HepG2 (cell line): ENCODE measurements around the gene VILL. TPM values are rescaled to one million over a fixed set of nuclear protein-coding genes. Genes with fewer than 3 reads are reported as not detected.
A peak's percentile ranks its signal among the peaks of the same experiment; 100 is the strongest.

ENCODE experiments used
- CBX1 ChIP-seq: IDR thresholded peaks from one replicate; pipeline ENCODE4 v1.6.1; 2016; ENCODE audit warnings: antibody characterized with exemption, low read depth
- DPF2 ChIP-seq: sonication (generic); formaldehyde crosslinking; IDR thresholded peaks from 2 replicates; pipeline ENCODE4 v1.4.0; 2020; ENCODE audit warnings: mild to moderate bottlenecking, low read depth, missing genetic modification reagents, borderline replicate concordance
- HDAC2 ChIP-seq: sonication (generic); formaldehyde crosslinking; IDR thresholded peaks from 2 replicates; pipeline ENCODE4 v1.4.0; 2020; ENCODE audit warnings: missing genetic modification reagents
- HNF1B ChIP-seq: sonication (generic); formaldehyde crosslinking; IDR thresholded peaks from 2 replicates; pipeline ENCODE4 v1.5.1; 2020; ENCODE audit warnings: mild to moderate bottlenecking, moderate library complexity, missing genetic modification reagents
- NFKB2 ChIP-seq: sonication (generic); formaldehyde crosslinking; IDR thresholded peaks from 2 replicates; pipeline ENCODE4 v1.4.0; 2020; ENCODE audit warnings: missing genetic modification reagents, borderline replicate concordance
- NONO ChIP-seq, 2 experiments: fragments of 450-650 bp in 1 of 2; sonication (generic) in 1 of 2; formaldehyde crosslinking in 1 of 2; IDR thresholded peaks in 1 of 2; conservative IDR thresholded peaks in 1 of 2; 2 replicates each; pipeline versions ENCODE4 v1.6.1 to v1.8.0; 2017 to 2022; ENCODE audit warnings: mild to moderate bottlenecking in 1 of 2, missing genetic modification reagents in 1 of 2, moderate library complexity in 1 of 2
- RARA ChIP-seq: IDR thresholded peaks from 2 replicates; pipeline ENCODE4 v1.6.1; 2016; ENCODE audit warnings: missing genetic modification reagents, missing compliant biosample characterization
- SALL1 ChIP-seq: sonication (generic); formaldehyde crosslinking; IDR thresholded peaks from 2 replicates; pipeline ENCODE4 v1.8.0; 2022; ENCODE audit warnings: mild to moderate bottlenecking, missing genetic modification reagents
- SALL2 ChIP-seq: sonication (generic); formaldehyde crosslinking; IDR thresholded peaks from 2 replicates; pipeline ENCODE4 v1.8.1; 2023; ENCODE audit warnings: mild to moderate bottlenecking, missing genetic modification reagents, inconsistent platforms
- STAG1 ChIP-seq: sonication (generic); formaldehyde crosslinking; IDR thresholded peaks from 2 replicates; pipeline ENCODE4 v1.4.0; 2020; ENCODE audit warnings: missing genetic modification reagents
- XRCC5 ChIP-seq: fragments of 200-400 bp; formaldehyde crosslinking; optimal IDR thresholded peaks from 2 replicates; pipeline ENCODE3; 2017; ENCODE audit warnings: mild to moderate bottlenecking, low read length
- ZFY ChIP-seq: sonication (generic); formaldehyde crosslinking; IDR thresholded peaks from 2 replicates; pipeline ENCODE4 v1.4.0; 2020; ENCODE audit warnings: missing genetic modification reagents
- ZMYM2 ChIP-seq: sonication (generic); formaldehyde crosslinking; IDR thresholded peaks from 2 replicates; pipeline ENCODE4 v1.8.0; 2022; ENCODE audit warnings: mild to moderate bottlenecking, missing genetic modification reagents
- ZMYM4 ChIP-seq: sonication (generic); formaldehyde crosslinking; IDR thresholded peaks from 2 replicates; pipeline ENCODE4 v1.8.1; 2023; ENCODE audit warnings: mild to moderate bottlenecking, missing genetic modification reagents
- ZNF331 ChIP-seq: sonication (generic); formaldehyde crosslinking; IDR thresholded peaks from 2 replicates; pipeline ENCODE4 v1.4.0; 2020; ENCODE audit warnings: missing genetic modification reagents
- ZNF431 ChIP-seq: sonication (generic); formaldehyde crosslinking; IDR thresholded peaks from 2 replicates; pipeline ENCODE4 v1.9.0; 2022; ENCODE audit warnings: missing genetic modification reagents, low read depth, mild to moderate bottlenecking, borderline replicate concordance
- ZNF512B ChIP-seq: sonication (generic); formaldehyde crosslinking; IDR thresholded peaks from 2 replicates; pipeline ENCODE4 v1.5.1; 2020; ENCODE audit warnings: missing genetic modification reagents, mild to moderate bottlenecking, borderline replicate concordance
- ZNF567 ChIP-seq: sonication (generic); formaldehyde crosslinking; IDR thresholded peaks from 2 replicates; pipeline ENCODE4 v1.8.1; 2023; ENCODE audit warnings: mild to moderate bottlenecking, missing genetic modification reagents, borderline replicate concordance
- ZNF572 ChIP-seq: sonication (generic); formaldehyde crosslinking; IDR thresholded peaks from 2 replicates; pipeline ENCODE4 v1.5.1; 2020; ENCODE audit warnings: mild to moderate bottlenecking, missing genetic modification reagents
- ZNF749 ChIP-seq: sonication (generic); formaldehyde crosslinking; IDR thresholded peaks from 2 replicates; pipeline ENCODE4 v1.8.0; 2022; ENCODE audit warnings: mild to moderate bottlenecking, missing genetic modification reagents, moderate library complexity, borderline replicate concordance
- ZNF75D ChIP-seq: sonication (generic); formaldehyde crosslinking; IDR thresholded peaks from 2 replicates; pipeline ENCODE4 v1.8.1; 2023; ENCODE audit warnings: missing genetic modification reagents, mild to moderate bottlenecking, borderline replicate concordance
- ZSCAN21 ChIP-seq: sonication (generic); formaldehyde crosslinking; IDR thresholded peaks from 2 replicates; pipeline ENCODE4 v1.8.0; 2022; ENCODE audit warnings: mild to moderate bottlenecking, missing genetic modification reagents, moderate library complexity, borderline replicate concordance
- polyA plus RNA-seq, 8 experiments: library from polyadenylated mRNA; depleted of rRNA in 3 of 8; stranded (reverse) in 7 of 8; unstranded in 1 of 8; fragments of >200 nt; fragmentation: Illumina TruSeq in 4 of 8; extraction: Trizol in 4 of 8; gene quantifications; 2 replicates each; pipeline versions ENCODE4 v1.2.1 to v1.2.3, GENCODE V29; 2011 to 2016; ENCODE audit warnings: low read depth in 4 of 8, missing spikeins in 1 of 8, mixed read lengths in 1 of 8; ENCODE audit not compliant: insufficient read depth in 1 of 8
- total RNA-seq, 5 experiments: library from RNA; depleted of rRNA; stranded (reverse); fragments of >200 nt; fragmentation: Illumina TruSeq; extraction: Trizol; gene quantifications; 2 replicates each; pipeline ENCODE4 v1.2.3, GENCODE V29; 2016; ENCODE audit warnings: low read depth in 1 of 5
- TF ChIP-seq, protein P1 (sequence below): sonication (generic); formaldehyde crosslinking; IDR thresholded peaks from 2 replicates; pipeline ENCODE4 v1.5.1; 2020; ENCODE audit warnings: mild to moderate bottlenecking, missing genetic modification reagents

The VILL gene
- total and polyA plus RNA-seq, 2 of the 13 experiments (the other 11 are each of a cell fraction or from before 2014, with no cell fraction given): 3.2 to 5.3 TPM

DNA sequence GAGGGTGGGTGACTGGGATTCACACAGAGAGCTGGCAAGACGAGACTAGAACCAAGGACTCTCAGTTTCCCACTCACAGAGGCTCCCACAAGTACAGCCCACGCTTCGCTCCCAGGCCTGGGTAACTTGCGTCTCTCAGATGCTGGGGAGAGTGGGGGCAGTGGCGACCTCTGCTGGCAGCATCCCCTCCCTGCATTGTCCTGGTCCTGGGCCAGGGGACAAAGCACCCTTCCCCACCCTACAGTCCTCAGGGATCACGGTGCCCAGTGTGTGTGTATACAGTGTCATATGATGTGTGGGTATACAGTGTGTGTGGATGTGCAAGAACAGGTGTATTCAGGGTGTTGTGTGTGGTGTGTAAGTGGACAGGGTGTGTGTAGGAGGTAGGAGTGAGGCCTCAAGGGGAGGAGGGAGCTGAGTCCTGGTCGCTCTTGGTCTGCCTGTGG, 12.8 kb downstream of the VILL start (continued):
- TF ChIP-seq HNF1B (CRISPR knock-in tag) (peak; percentile 87), NFKB2 (CRISPR knock-in tag) (0 out of 2 replicates have a peak, but pooled peaks have one; percentile 31), ZMYM2 (CRISPR knock-in tag) (no peak), ZSCAN21 (peak; percentile 81; the same call in 1 of the 2 replicates), STAG1 (CRISPR knock-in tag) (peak; percentile 83), RARA (CRISPR knock-in tag) (no peak), ZNF512B (0 out of 2 replicates have a peak, but pooled peaks have one; percentile 29), ZNF75D (CRISPR knock-in tag) (no peak), CBX1 (no peak), ZNF431 (CRISPR knock-in tag) (0 out of 2 replicates have a peak, but pooled peaks have one; percentile 11), ZNF331 (CRISPR knock-in tag) (no peak), SALL2 (CRISPR knock-in tag) (peak; percentile 37; the same call in 1 of the 2 replicates), DPF2 (CRISPR knock-in tag) (0 out of 2 replicates have a peak, but pooled peaks have one; percentile 14), ZNF567 (CRISPR knock-in tag) (peak; percentile 37; the same call in 1 of the 2 replicates), SALL1 (CRISPR knock-in tag) (peak; percentile 44; the same call in 1 of the 2 replicates), ZMYM4 (peak; percentile 49; the same call in 1 of the 2 replicates), HDAC2 (CRISPR knock-in tag) (peak; percentile 49; the same call in 1 of the 2 replicates), NONO (IDR thresholded peaks at IDR 0.05) (no peak), NONO (CRISPR knock-in tag; conservative IDR thresholded peaks at IDR 0.05) (no peak; the same call in 1 of the 2 replicates), ZFY (CRISPR knock-in tag) (peak; percentile 44; the same call in 1 of the 2 replicates), XRCC5 (peak; percentile 71), ZNF749 (no peak), ZNF572 (peak; percentile 68; the same call in 1 of the 2 replicates)
- TF ChIP-seq, protein P1, sequence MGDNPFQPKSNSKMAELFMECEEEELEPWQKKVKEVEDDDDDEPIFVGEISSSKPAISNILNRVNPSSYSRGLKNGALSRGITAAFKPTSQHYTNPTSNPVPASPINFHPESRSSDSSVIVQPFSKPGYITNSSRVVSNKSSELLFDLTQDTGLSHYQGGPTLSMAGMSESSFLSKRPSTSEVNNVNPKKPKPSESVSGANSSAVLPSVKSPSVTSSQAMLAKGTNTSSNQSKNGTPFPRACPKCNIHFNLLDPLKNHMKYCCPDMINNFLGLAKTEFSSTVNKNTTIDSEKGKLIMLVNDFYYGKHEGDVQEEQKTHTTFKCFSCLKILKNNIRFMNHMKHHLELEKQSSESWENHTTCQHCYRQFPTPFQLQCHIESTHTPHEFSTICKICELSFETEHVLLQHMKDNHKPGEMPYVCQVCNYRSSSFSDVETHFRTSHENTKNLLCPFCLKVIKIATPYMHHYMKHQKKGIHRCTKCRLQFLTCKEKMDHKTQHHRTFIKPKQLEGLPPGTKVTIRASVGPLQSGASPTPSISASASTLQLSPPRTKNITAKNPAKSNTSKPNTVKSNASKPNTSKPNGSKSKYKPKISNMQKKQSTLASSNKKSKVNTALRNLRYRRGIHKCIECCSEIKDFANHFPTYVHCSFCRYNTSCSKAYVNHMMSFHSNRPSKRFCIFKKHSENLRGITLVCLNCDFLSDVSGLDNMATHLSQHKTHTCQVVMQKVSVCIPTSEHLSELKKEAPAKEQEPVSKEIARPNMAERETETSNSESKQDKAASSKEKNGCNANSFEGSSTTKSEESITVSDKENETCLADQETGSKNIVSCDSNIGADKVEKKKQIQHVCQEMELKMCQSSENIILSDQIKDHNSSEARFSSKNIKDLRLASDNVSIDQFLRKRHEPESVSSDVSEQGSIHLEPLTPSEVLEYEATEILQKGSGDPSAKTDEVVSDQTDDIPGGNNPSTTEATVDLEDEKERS (CRISPR knock-in tag): no peak
